Neutrophil (primary cell): ENCODE data around the gene U2AF1L4.

Experiments used
- H3K27ac ChIP-seq: fragments of 200-600 bp; sonication (generic); 2 replicates; pipeline ENCODE4 v1.5.1; 2016; ENCODE audit warnings: mild to moderate bottlenecking, moderate library complexity
- H3K27me3 ChIP-seq: fragments of 200-600 bp; sonication (generic); 2 replicates; pipeline ENCODE4 v1.6.0; 2016; ENCODE audit warnings: mild to moderate bottlenecking
- H3K36me3 ChIP-seq: fragments of 200-600 bp; sonication (generic); 2 replicates; pipeline ENCODE4 v1.5.1; 2017
- H3K4me1 ChIP-seq, 2 experiments: fragments of 200-600 bp in 1 of 2; sonication (generic) in 1 of 2; 1 replicate in 1 of 2; 2 replicates in 1 of 2; pipeline versions ENCODE4 v1.5.1 to v1.6.1; 2013 to 2016; ENCODE audit warnings: low read depth in 1 of 2, low read length in 1 of 2, mild to moderate bottlenecking in 1 of 2, moderate library complexity in 1 of 2; ENCODE audit not compliant: control insufficient read depth in 1 of 2, insufficient read depth in 1 of 2
- H3K4me3 ChIP-seq, 2 experiments: fragments of 200-600 bp in 1 of 2; sonication (generic) in 1 of 2; 1 replicate in 1 of 2; 2 replicates in 1 of 2; pipeline ENCODE4 v1.5.1; 2013 to 2016; ENCODE audit warnings: low read depth in 1 of 2, low read length in 1 of 2, mild to moderate bottlenecking in 1 of 2, moderate library complexity in 1 of 2
- H3K9me3 ChIP-seq: fragments of 200-600 bp; sonication (generic); 2 replicates; pipeline ENCODE4 v1.5.1; 2016
- TF ChIP-seq, protein P1 (sequence below): fragments of 200-600 bp; sonication (generic); IDR thresholded peaks from 2 replicates; pipeline ENCODE4 v1.5.1; 2016; ENCODE audit warnings: antibody characterized with exemption

U2AF1L4 gene

DNA sequence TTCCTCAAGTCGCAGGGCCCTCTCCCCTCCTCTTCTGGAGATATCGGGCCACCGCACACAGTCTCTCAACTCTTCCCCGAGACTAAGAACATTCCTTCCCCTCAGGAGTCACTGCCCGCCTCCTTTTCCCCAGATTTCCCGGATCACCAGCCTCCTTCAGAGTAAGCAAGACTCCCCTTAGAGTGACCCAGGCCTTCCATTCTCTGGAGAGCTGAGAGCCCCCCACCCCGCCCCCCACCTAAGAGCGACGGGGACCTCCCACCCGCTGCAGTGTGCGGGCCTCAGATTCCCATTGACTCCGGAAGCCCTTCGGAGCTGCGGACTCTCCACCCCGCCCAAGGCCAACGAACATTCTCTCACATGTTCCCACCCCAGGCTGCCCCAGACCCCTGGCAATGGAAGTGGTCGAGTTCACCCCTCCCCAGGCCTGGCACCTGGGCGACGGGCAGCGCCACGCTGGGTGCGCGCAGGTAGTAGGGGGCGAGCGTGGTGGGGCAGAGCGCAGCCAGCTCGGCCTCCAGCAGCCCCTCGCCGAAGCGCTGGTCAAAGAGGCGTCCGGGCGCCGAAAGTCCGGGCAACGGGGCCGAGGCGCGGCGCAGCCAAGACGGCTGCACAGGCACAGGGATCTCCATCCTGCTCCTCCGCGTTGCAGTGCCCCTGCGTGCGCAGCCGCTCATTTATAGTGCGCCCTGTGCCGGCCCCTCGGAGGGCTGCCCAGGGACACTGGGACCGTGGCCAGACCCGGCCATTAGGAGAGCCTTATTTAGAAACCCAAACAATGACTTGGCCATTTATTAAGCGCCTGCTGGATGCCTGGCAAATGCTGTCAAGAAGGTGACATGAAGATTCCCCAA lies 11.4 kb upstream of the U2AF1L4 start, which contains the start of gene HSPB6:
Gene HSPB6, minus strand, starts transcription at position 653 of the 854 bp plus-strand sequence. Its CDS starts 21 bp downstream, at position 632.
- Histone ChIP-seq H3K4me1 (peaks cover 33 to 36% of the 10 kb centered on the region in 2 experiments), H3K4me3 (peak within 1 kb of the TSS; percentile 78 to 87), H3K9me3 (no peaks in the 10 kb centered on the region), H3K27me3 (peaks cover 33% of the 10 kb centered on the region), H3K36me3 (peaks cover 48% of the 10 kb centered on the region), H3K27ac (peak within 1 kb of the TSS; percentile 85)
- TF ChIP-seq, protein P1, sequence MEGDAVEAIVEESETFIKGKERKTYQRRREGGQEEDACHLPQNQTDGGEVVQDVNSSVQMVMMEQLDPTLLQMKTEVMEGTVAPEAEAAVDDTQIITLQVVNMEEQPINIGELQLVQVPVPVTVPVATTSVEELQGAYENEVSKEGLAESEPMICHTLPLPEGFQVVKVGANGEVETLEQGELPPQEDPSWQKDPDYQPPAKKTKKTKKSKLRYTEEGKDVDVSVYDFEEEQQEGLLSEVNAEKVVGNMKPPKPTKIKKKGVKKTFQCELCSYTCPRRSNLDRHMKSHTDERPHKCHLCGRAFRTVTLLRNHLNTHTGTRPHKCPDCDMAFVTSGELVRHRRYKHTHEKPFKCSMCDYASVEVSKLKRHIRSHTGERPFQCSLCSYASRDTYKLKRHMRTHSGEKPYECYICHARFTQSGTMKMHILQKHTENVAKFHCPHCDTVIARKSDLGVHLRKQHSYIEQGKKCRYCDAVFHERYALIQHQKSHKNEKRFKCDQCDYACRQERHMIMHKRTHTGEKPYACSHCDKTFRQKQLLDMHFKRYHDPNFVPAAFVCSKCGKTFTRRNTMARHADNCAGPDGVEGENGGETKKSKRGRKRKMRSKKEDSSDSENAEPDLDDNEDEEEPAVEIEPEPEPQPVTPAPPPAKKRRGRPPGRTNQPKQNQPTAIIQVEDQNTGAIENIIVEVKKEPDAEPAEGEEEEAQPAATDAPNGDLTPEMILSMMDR, result no peak

DNA sequence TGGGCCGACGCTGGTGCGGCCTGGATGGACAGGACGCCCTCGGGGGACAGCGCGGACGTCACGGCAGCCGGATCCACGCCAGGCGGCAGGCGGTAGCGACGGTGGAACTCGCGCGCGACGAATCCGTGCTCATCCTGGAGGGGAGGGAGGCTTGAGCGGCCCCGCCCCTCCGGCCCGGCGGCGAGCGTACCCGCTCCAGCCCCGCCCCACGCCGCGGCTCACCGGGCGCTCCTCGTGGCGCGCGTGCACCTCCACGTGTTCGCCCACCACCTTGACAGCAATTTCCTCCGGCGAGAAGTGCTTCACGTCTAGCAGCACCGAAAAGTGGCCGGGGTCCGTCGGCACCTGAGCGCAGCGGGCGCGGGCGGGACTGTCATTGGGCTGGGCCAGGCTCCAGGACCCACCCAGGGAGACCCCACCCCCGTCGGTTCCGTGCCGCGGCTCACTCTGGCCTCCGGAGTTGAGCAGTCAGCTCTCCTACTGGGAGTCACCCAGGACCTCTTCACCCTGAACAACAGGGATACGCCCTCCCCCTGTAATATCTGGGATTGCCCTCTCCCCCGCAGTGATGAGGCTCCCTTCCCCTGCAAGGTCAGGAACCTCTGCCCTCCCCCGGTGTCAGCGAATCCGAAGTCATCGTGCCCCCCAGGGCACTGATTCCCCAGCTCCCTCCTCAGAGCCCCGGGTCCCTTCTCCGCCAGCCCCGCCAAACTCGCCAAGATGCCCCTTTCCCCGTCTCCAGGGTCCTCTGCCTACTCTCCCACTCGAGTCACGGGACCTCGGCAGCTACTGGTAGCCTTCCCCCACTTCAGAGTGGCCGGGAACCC lies 10.5 kb upstream of the U2AF1L4 start:
- Histone ChIP-seq H3K27me3 (peaks cover 33% of the 10 kb centered on the region), H3K36me3 (peaks cover 42% of the 10 kb centered on the region), H3K4me3 (peak overlapping the region in 1 of 2 experiments; percentile 4), H3K4me1 (peaks cover 33 to 36% of the 10 kb centered on the region in 2 experiments), H3K27ac (no peak overlapping the region), H3K9me3 (no peaks in the 10 kb centered on the region)
- TF ChIP-seq, protein P1, result no peak

DNA sequence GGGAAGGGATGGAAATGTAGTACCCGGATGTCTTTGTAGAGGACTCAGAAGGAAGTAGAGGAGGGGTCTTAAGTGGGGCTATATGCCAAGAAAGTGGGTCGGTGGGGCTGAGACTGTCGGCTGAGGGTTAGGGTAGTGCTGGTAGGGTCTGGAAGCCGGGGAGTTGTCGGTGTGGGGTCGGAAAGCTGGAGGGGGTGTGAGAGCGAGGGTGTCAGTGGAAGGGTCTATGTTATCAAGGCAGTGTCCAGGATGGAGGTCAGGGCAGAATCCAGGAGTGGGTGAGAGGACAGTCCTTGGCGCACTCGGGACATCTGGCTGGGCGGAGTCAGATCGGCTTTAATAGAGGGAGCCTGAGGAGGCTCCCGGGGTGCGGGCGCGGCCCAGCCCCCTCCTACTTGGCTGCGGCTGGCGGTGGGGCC lies 9.9 kb upstream of the U2AF1L4 start:
- Histone ChIP-seq H3K9me3 (no peaks in the 10 kb centered on the region), H3K4me3 (peak overlapping the region in 1 of 2 experiments; percentile 4), H3K4me1 (peaks cover 33 to 36% of the 10 kb centered on the region in 2 experiments), H3K27ac (no peak overlapping the region), H3K27me3 (peaks cover 33% of the 10 kb centered on the region), H3K36me3 (peaks cover 41% of the 10 kb centered on the region)
- TF ChIP-seq, protein P1, result no peak

DNA sequence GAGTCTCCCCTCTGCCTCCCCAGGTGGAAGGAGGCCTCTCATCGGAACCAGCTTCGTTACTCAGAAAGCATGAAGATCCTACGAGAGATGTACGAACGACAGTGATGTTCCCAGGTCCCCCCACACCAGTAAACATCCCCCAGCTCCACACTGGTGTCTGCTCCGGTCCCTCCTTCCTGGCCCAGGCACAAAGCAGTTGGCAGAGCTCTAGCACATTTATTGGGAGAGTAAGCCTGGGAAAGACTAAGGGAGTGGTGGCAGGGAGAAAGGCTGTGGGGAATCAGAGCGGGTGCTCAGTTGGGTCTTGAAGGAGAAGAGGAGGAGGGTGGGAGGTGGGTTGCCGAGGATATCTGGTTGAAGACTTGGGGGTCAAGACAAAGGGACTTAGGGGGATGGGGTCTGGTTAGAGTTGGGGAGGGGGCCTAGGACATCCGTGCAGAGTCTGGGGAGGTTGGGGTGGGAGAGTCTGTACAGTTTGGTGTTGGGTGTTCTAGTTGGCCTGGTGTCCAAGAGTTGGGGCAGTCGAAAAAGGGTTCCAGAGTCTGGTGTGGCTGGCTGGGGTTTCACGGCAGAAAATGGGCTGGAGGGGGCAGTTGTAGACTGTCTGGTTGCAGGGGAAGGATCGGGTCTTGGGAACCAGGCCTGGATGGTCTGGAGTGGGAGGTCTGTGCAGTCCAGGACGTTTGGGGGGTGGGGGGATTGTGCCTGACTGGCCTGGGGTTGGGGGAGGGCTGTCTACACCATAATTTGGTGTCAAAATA lies 9.3 kb upstream of the U2AF1L4 start:
- Histone ChIP-seq H3K4me1 (peaks cover 33 to 36% of the 10 kb centered on the region in 2 experiments), H3K4me3 (no peak overlapping the region), H3K27me3 (peaks cover 33% of the 10 kb centered on the region), H3K9me3 (no peaks in the 10 kb centered on the region), H3K27ac (no peak overlapping the region), H3K36me3 (peaks cover 41% of the 10 kb centered on the region)
- TF ChIP-seq, protein P1, result no peak
